Natural killer cell treated with Interleukin-12 subunit alpha and Interleukin-12 subunit beta and Interleukin-15 and Interleukin-18, amount 100 ng/mL, for 72 hours (primary cell): ENCODE data around the gene RINL. TPM values are rescaled to one million over a fixed set of nuclear protein-coding genes. Genes with fewer than 3 reads are reported as not detected.

ENCODE experiments used
- ATAC-seq, 2 donors: fragments of 150-1000 bp; cut with Tn5 transposase in 1 of 2; sonication (Bioruptor Pico), chemical (Tn5 transposase) in 1 of 2; 2 replicates each; pipeline ENCODE4 v1.10.0; 2021
- DNase-seq: peaks from one replicate; pipeline ENCODE4 v3.0.0; 2022; ENCODE audit warnings: low spot score
- H3K27ac Mint-ChIP-seq, 2 donors: 1 replicate in 1 of 2; 2 replicates in 1 of 2; pipeline ENCODE4 v1.8.0; 2022; ENCODE audit warnings: mixed read lengths in 2 of 2, mild to moderate bottlenecking in 1 of 2, moderate library complexity in 1 of 2
- H3K27me3 Mint-ChIP-seq, 2 donors: 1 replicate in 1 of 2; 2 replicates in 1 of 2; pipeline ENCODE4 v1.8.0; 2022; ENCODE audit warnings: mixed read lengths in 2 of 2
- H3K36me3 Mint-ChIP-seq: one replicate; pipeline ENCODE4 v1.8.0; 2022; ENCODE audit warnings: mixed read lengths
- H3K4me1 Mint-ChIP-seq, 2 donors: 1 replicate in 1 of 2; 2 replicates in 1 of 2; pipeline ENCODE4 v1.8.0; 2022; ENCODE audit warnings: low read depth in 2 of 2, mixed read lengths in 2 of 2, mild to moderate bottlenecking in 1 of 2
- H3K4me3 Mint-ChIP-seq: one replicate; pipeline ENCODE4 v1.8.0; 2022; ENCODE audit warnings: mixed read lengths
- H3K9me3 Mint-ChIP-seq: 2 replicates; pipeline ENCODE4 v1.8.0; 2022; ENCODE audit warnings: mixed read lengths
- total RNA-seq, 2 donors: library from RNA; stranded (reverse); gene quantifications; one replicate each; pipeline ENCODE4 v1.2.3, GENCODE V29; 2022

The RINL gene
- total RNA-seq, 2 donors from 2014 or later = 58.1 to 63.8 TPM

DNA sequence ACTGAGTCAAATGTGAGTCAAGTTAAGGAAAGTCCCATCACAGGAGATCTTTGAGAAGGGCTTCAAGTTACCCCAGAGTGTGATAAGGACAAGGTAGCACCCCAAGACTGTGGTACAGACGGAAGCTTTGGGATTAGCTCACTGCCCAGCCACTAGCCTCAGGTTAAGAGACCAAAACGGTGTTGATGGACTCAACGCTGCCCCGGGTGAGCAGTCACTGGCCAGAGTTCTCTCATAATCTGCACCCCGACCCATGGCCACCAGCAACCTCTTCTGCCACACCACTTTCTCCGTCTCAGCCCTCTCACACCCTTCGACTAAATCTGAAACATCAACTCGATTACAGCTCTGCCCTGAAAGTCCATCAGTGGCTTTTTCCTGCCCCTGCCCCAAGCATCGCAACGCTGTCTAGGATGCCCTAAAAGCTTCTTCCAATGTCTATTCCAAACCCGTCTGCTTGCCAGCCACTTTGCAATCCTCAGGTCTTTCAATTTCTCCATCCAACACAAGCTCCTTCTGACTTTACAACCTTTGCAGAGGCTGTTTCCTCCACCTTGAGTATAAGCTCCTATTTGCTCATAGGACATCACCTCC lies 33.9 kb downstream of the RINL start:
- peak overlapping the region; percentile 72 for H3K4me3 Mint-ChIP-seq
- H3K36me3 Mint-ChIP-seq = peaks cover 44% of the 10 kb centered on the region
- H3K27me3 Mint-ChIP-seq = no peaks in the 10 kb centered on the region
- H3K27ac Mint-ChIP-seq = peak overlapping the region; percentile 77 to 98
- no peak for DNase-seq
- peaks cover 71 to 77% of the 10 kb centered on the region in 2 donors for H3K4me1 Mint-ChIP-seq
- no peaks in the 10 kb centered on the region for H3K9me3 Mint-ChIP-seq
- no peak for ATAC-seq

DNA sequence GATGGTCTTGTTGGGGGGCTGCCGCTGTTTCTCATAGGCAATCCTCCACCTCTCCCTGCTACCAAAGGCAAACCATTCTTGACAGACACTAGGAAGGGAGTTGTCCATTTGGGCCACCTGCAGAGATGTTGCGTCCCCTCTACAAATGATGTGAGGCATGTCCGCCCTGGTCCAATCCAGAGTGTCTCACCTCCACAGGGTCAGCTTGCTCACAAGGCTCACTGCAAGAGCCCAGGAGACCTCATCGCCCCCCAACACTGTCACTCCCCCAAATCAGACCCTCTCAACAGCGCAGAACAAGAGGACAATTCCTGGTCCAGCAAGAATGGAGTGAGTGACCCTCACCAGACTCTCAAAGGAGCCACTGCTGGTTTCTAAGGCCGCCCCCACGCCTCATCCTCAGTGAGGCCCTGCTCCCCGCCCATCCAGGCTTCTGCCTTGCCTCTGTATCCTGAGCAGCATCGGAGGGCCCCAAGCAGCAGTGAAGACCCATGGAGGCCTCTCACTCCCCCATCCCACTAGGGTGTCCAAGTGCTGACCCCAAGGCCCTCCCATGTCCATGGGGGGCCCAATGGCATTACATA lies 34.8 kb downstream of the RINL start:
- Mint-ChIP-seq H3K4me3 (peak overlapping the region; percentile 72), H3K4me1 (peaks cover 68 to 73% of the 10 kb centered on the region in 2 donors), H3K9me3 (no peaks in the 10 kb centered on the region), H3K36me3 (peaks cover 35% of the 10 kb centered on the region), H3K27ac (peak overlapping the region; percentile 77 to 98), H3K27me3 (no peaks in the 10 kb centered on the region)
- ATAC-seq (peak in 1 of 2 donors; percentile 4), DNase-seq (no peak)

- peaks cover 35% of the 10 kb centered on the region for H3K36me3 Mint-ChIP-seq
- no peaks in the 10 kb centered on the region for H3K9me3 Mint-ChIP-seq
These were observed 35.5 kb downstream of the RINL start for GRCh38 chr19:38842439-38843174.

GRCh38 chr19:38841787-38842438 lies 36.2 kb downstream of the RINL start:
- Mint-ChIP-seq H3K4me1 (peaks cover 58 to 59% of the 10 kb centered on the region in 2 donors), H3K4me3 (peak overlapping the region; percentile 72), H3K27ac (peak overlapping the region; percentile 77 to 98), H3K9me3 (no peaks in the 10 kb centered on the region), H3K36me3 (peaks cover 35% of the 10 kb centered on the region), H3K27me3 (no peaks in the 10 kb centered on the region)
- DNase-seq = no peak
- no peak for ATAC-seq

More at GRCh38 chr19:38842439-38843174, 35.5 kb downstream of the RINL start:
- ATAC-seq (peak; percentile 65 to 81), DNase-seq (peak; percentile 66)
- H3K27ac Mint-ChIP-seq = peak overlapping the region; percentile 77 to 98
- H3K4me1 Mint-ChIP-seq = peaks cover 63 to 66% of the 10 kb centered on the region in 2 donors
- H3K4me3 Mint-ChIP-seq = peak overlapping the region; percentile 72
- no peaks in the 10 kb centered on the region for H3K27me3 Mint-ChIP-seq

DNA sequence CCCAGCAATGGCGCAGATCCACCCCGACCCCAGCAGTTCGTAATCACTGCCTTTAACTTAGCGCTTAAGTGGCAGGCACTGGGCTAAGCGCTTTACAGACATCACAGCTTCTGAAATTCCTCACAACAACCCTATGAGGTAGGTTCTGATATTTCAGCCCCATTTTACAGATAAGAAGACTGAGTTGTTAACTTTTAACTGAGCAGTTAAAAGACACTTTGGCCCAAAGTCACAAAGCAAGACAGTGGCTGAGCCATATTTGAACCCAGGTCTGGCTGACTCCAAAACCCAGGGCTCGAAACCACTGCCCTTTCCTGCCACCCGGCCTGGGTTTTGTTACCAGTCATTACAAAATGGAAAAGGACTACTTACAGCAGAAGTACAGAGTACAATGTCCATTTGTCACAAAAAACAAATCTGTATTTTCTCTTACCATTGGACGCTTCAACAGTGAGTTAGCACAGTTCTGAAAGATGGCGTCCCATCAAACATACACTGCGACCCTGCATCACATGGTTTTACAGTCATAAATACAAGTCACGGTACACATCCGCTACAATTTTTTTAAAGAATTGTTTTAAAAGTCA lies 36.8 kb downstream of the RINL start:
- DNase-seq (no peak), ATAC-seq (no peak)
- Mint-ChIP-seq H3K4me3 (no peak overlapping the region), H3K27ac (peak overlapping the region; percentile 31 to 98), H3K9me3 (no peaks in the 10 kb centered on the region), H3K27me3 (no peaks in the 10 kb centered on the region), H3K4me1 (peaks cover 56 to 57% of the 10 kb centered on the region in 2 donors), H3K36me3 (peaks cover 38% of the 10 kb centered on the region)

DNA sequence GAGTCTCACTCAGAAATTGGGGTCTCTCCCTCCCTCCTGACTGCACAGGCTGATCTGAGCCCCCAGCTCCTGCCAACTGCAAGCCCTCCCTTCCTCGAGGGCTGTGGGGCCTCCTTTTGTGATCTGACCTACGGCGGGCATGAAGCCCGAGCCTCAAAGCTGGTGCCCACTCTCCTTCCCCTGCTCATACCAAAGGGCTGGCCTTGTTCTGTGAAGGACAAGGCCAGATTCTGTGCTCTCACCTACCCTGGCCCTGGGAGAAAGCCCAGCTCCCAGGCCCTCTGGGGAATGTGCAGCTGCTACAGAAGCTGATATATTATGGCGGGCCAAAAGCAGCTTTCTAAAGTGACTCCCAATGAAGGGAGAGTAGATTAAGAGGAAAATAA lies 37.5 kb downstream of the RINL start:
- peaks cover 31% of the 10 kb centered on the region for H3K36me3 Mint-ChIP-seq
- H3K4me1 Mint-ChIP-seq = peaks cover 49 to 50% of the 10 kb centered on the region in 2 donors
- H3K4me3 Mint-ChIP-seq = no peak overlapping the region
- no peak for ATAC-seq
- no peak for DNase-seq
- no peaks in the 10 kb centered on the region for H3K9me3 Mint-ChIP-seq
- no peaks in the 10 kb centered on the region for H3K27me3 Mint-ChIP-seq
- H3K27ac Mint-ChIP-seq = peak overlapping the region; percentile 31 to 64

GRCh38 chr19:38839816-38840582 lies 38.1 kb downstream of the RINL start:
- Mint-ChIP-seq H3K4me3 (no peak overlapping the region), H3K4me1 (peaks cover 44 to 46% of the 10 kb centered on the region in 2 donors), H3K27me3 (no peaks in the 10 kb centered on the region), H3K9me3 (no peaks in the 10 kb centered on the region), H3K36me3 (peaks cover 26% of the 10 kb centered on the region), H3K27ac (peak overlapping the region; percentile 51 to 64)
- ATAC-seq (no peak), DNase-seq (no peak)

- no peaks in the 10 kb centered on the region for H3K27me3 Mint-ChIP-seq
- no peak overlapping the region for H3K4me3 Mint-ChIP-seq
- H3K9me3 Mint-ChIP-seq = no peaks in the 10 kb centered on the region
These were observed 38.9 kb downstream of the RINL start for GRCh38 chr19:38838986-38839761.

GRCh38 chr19:38838208-38838985 lies 39.7 kb downstream of the RINL start:
- Mint-ChIP-seq H3K4me3 (no peak overlapping the region), H3K36me3 (peaks cover 12% of the 10 kb centered on the region), H3K27ac (peak overlapping the region; percentile 51 to 63), H3K9me3 (no peaks in the 10 kb centered on the region), H3K4me1 (peaks cover 30 to 33% of the 10 kb centered on the region in 2 donors), H3K27me3 (no peaks in the 10 kb centered on the region)
- DNase-seq (no peak), ATAC-seq (peak in 1 of 2 donors; percentile 1)

More at GRCh38 chr19:38838986-38839761, 38.9 kb downstream of the RINL start:
- H3K4me1 Mint-ChIP-seq = peaks cover 38 to 41% of the 10 kb centered on the region in 2 donors
- H3K36me3 Mint-ChIP-seq = peaks cover 19% of the 10 kb centered on the region
- peak overlapping the region; percentile 51 to 63 for H3K27ac Mint-ChIP-seq
- no peak for ATAC-seq
- no peak for DNase-seq

DNA sequence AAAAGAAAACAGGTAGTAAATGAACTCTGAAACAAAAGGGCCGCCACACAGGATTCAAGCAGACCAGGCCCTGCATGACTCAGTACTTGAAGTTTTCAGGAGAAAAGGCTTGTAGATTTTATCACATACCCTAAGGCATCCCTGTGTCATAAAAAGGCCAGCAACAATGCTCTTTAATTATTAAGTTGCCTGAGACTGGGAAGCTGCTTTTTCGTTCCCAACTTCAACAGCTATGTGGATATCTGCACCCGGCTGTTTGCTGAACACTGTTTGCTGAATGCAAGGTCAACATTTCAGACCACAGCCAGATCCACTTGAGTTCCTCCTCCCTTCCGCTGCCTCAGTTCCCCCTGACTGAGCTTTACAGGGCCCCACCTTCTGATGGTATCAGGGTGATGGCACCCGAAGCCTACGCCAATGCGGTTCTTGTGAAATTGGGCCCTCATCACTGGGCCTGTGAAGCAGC lies 40.4 kb downstream of the RINL start:
- Mint-ChIP-seq H3K4me3 (no peak overlapping the region), H3K9me3 (no peaks in the 10 kb centered on the region), H3K36me3 (peaks cover 12% of the 10 kb centered on the region), H3K4me1 (peaks cover 23 to 26% of the 10 kb centered on the region in 2 donors), H3K27ac (no peak overlapping the region), H3K27me3 (no peaks in the 10 kb centered on the region)
- no peak for ATAC-seq
- DNase-seq = no peak

DNA sequence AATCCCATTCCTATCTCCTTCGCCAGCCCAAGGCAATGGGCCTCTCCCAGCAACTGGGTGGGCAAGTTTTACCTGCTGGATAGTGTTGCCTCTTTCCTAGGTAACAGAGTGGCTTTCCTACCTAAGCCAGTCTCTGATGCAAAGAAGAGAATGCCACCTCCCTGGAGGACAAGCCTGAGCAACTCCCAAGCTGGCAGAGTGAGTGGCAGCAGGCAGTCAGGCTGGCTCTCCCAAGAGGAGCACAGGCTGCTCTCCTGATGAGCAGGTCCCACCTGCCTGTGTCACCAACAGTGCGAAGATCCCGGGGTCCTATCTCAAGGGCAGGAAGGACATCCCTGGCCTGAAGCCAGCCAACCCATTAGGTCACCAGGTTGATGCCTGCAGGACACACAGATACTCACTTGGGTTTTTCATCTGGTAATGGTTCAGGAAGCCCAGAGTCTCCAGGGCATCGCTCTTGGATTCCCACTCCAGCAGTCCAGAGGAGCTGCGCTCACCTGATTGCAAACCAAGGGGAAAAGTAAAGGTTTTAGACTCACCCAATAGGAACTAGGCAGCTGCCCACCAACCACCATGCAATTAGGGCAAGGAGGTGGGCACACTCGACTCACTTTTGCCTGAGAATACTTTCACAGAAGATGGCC lies 41.0 kb downstream of the RINL start:
- Mint-ChIP-seq H3K27ac (peak overlapping the region in 1 of 2 donors; percentile 27), H3K9me3 (no peaks in the 10 kb centered on the region), H3K4me3 (no peak overlapping the region), H3K4me1 (peaks cover 21 to 24% of the 10 kb centered on the region in 2 donors), H3K27me3 (no peaks in the 10 kb centered on the region), H3K36me3 (peaks cover 6% of the 10 kb centered on the region)
- DNase-seq (no peak), ATAC-seq (no peak)
